GM18526 (cell line): ENCODE measurements around the gene TWF2.
A peak's percentile ranks its signal among the peaks of the same experiment; 100 is the strongest.

Experiments used
- POLR2A ChIP-seq: IDR thresholded peaks from 3 replicates; pipeline ENCODE4 v1.6.1; 2011; ENCODE audit not compliant: insufficient read length; ENCODE audit errors: extremely low read depth

Gene TWF2

GRCh38 chr3:52238761-52239701 is at the start of gene TWF2:
Gene TWF2, minus strand, starts transcription at chr3:52239158. Its CDS starts 142 bp downstream, at chr3:52239016.
- TF ChIP-seq POLR2A: peak; percentile 93

GRCh38 chr3:52288674-52289073 is 49.7 kb upstream of the TWF2 start:
- TF ChIP-seq POLR2A: no peak

GRCh38 chr3:52286777-52287110 is 47.8 kb upstream of the TWF2 start:
- no peak for TF ChIP-seq POLR2A

- no peak for TF ChIP-seq POLR2A
Measured at GRCh38 chr3:52283306-52283705, 44.3 kb upstream of the TWF2 start.

- TF ChIP-seq POLR2A: no peak
Measured at GRCh38 chr3:52281981-52282801, 43.2 kb upstream of the TWF2 start.

- TF ChIP-seq POLR2A: no peak
Measured at GRCh38 chr3:52280050-52280461, 41.1 kb upstream of the TWF2 start.

- no peak for TF ChIP-seq POLR2A
Measured at GRCh38 chr3:52279596-52279995, 40.6 kb upstream of the TWF2 start.

- TF ChIP-seq POLR2A: peak; percentile 97
Measured at GRCh38 chr3:52278510-52279069, 39.6 kb upstream of the TWF2 start, which contains the start of gene WDR82. Gene WDR82, minus strand, starts transcription at chr3:52278649. Its CDS starts 288 bp downstream, at chr3:52278361.

GRCh38 chr3:52277972-52278509 is 39.1 kb upstream of the TWF2 start:
- no peak for TF ChIP-seq POLR2A

- peak; percentile 45 for TF ChIP-seq POLR2A
Measured at GRCh38 chr3:52277071-52277964, 38.4 kb upstream of the TWF2 start.

- no peak for TF ChIP-seq POLR2A
Measured at GRCh38 chr3:52272831-52273230, 33.9 kb upstream of the TWF2 start.

GRCh38 chr3:52270252-52270754 is 31.3 kb upstream of the TWF2 start:
- no peak for TF ChIP-seq POLR2A

- TF ChIP-seq POLR2A: no peak
Measured at GRCh38 chr3:52269776-52270175, 30.8 kb upstream of the TWF2 start.

GRCh38 chr3:52268036-52268435 is 29.1 kb upstream of the TWF2 start:
- TF ChIP-seq POLR2A: no peak
